ENCODE results near the gene ABCC6. TPM values are rescaled to one million over a fixed set of nuclear protein-coding genes. Genes with fewer than 3 reads are reported as not detected.
"Not testable (repeated sequence)": the region's sequence is repeated elsewhere in the genome, so short reads cannot be mapped to it uniquely, and the experiment has no call there.

Gene ABCC6
- total RNA-seq, 1 experiment from 2014 or later = 1.6 TPM

DNA sequence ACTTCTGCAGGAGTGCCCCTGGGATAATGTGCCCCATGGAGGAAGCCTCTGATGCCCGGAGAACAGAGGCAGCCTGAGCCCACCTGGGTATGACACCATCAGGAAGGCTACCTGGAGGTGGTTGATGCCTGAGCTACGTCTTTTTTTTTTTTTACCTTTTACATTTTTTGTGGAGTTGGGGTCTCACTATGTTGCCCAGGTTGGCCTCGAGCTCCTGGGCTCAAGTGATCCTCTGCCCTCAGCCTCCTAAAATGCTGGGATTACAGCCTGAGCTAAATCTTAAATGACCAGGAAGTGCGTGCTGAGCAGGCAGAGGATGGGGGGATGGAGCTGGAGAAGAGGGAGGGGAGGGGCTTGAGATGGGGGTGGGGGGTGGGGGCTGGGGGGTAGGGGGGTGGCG is 32.7 kb downstream of the ABCC6 start:
- DNase-seq (ENCODE audit: low spot score) = no peak

DNA sequence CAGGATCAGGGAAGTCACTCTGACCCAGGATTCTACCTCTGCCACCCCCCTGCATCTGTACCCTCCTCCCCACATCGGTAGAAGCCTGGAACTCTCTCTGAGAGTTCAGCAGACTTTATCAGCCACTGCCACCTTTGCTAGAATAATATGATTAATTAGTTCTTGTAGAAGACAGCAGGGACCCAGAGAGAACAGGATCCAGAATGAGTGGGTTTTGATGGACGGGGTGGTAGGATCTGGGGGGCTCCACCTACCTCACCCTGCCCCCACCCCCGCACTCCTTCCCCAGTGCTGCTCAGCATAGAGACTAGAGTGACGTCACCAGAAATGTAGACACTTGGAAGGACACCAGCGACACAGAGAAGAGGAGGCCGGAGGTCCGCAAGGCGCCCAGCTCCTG is 33.5 kb downstream of the ABCC6 start:
- no peak for DNase-seq (ENCODE audit: low spot score)

DNA sequence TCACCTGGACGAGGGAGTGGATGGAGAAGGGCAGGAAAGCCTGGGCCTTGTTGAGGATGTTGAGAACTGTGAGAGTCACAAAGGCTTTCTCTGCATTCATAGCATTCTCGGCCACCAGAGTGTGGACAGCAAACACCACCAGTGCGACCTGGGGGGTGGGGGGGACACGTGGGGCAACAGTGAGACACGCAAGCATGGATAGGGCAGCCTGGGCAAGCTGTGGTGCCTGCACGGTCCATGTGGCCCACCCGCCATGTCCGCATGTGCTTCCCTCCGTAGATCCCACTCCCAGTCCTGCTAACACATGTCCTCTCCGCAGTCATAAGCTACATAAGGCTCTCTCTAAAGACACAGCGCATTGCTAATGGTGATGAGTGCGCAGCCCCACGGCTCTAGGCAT is 34.5 kb downstream of the ABCC6 start:
- no peak for DNase-seq (ENCODE audit: low spot score)

DNA sequence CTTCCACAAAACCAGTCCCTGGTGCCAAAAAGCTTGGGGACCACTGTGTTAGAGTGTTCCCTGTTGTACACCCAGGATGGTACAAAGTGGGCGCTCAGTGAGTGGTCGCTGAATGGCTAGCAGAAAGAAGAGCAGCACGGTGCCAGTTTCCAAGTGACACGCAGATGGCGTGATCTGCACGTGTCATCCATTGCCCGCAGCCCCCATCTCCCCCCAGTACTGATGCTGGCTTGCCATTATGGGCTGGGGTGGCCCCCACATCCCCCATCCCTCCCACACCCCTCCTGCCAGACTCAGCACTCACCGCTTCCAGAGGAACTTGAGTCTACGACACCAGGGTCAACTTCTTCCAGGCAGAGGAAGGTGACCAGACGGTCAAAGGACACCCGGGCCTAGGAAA is 36.5 kb downstream of the ABCC6 start:
- DNase-seq (ENCODE audit: low spot score) = no peak

DNA sequence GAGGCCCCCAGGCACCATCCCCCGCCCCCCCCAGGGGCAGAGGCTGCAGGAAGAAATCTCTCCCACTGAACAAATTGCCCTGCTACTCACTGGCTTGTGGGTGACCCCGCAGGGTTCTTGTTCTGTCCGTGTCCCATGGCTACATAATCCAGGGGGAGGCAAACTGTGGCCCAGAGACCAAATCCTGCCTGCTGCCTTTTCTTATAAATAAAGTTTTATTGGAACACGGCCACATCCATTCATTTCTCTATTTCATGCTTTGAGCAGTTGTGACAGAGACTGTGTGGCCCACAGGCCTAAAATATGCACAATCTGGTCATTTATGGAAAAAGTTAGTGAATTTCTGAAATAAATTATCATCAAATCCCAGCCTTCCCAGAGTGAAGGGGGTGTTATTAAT is 38.2 kb downstream of the ABCC6 start:
- DNase-seq (ENCODE audit: low spot score) = no peak

DNA sequence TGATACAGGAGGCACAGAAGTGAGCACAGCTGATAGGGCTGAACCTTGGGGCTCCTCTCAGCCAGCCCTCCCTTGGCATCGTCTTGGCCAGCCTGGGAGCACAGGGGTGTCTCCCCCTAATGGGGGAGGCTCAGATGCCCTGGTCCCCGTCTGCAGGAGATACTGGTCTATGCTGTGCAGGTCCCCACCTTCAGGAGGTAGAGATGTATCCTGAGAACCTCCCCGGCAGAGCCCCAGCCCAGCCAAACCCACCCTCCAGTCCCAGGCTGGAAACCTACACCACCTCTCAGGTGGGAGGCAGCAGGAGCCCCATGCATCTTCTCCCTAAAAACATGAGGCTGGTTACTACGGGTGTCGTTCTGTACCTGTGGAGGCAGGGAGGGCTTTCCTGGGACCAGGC is 38.7 kb downstream of the ABCC6 start:
- no peak for DNase-seq (ENCODE audit: low spot score)

DNA sequence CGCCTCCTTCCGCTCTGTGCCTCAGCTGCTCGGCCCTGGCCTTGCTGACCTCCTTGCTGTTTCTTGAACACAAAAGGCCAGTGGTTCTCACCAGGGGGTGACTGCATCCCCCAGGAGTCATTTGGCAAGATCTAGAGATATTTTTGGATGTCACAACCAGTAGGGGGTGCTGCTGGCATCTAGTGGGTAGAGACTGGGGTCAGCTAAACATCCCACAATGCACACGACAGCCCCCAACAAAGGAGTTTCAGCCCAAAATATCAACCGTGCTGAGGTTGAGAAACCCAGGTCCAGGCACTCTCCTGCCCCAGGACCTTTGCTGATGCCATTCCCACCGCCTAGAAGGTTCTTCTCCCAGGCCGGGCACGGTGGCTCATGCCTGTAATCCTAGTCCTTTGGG is 39.7 kb downstream of the ABCC6 start:
- no peak for DNase-seq (ENCODE audit: low spot score)

DNA sequence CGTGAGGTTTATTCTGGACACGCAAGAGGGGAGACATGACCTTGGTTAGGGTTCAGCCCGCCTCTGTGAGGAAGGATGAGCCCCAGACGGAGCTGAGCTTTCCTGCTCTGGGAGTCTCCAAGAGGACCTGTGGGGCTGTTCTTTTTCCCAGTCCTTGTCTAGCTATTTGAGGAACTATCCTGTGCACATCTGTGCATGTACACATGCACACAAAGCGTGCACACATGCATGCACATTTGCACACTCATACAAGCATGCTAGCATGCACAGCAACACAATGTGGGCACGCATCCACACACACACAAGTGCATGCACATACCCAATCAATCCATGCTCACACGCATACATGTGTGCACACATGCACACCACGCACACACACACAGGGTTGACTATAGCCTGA is 40.4 kb downstream of the ABCC6 start:
- no peak for DNase-seq (ENCODE audit: low spot score)

DNA sequence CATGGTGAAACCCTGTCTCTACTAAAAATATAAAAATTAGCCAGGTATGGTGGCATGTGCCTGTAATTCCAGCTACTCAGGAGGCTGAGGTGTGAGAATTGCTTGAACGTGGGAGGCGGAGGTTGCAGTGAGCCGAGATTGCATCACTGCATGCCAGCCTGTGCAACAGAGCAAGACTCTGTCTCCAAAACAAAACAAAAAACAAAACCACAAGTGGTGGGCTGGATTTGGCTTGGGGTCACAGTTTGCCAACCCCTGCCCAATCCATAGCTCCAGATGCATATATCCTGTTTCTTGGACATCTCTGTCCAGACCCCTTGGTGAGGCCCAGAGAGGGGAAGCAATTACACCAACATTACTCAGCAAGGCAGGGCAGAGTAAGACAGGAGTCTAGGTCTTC is 41.5 kb downstream of the ABCC6 start:
- DNase-seq (ENCODE audit: low spot score) = not testable (repeated sequence)

DNA sequence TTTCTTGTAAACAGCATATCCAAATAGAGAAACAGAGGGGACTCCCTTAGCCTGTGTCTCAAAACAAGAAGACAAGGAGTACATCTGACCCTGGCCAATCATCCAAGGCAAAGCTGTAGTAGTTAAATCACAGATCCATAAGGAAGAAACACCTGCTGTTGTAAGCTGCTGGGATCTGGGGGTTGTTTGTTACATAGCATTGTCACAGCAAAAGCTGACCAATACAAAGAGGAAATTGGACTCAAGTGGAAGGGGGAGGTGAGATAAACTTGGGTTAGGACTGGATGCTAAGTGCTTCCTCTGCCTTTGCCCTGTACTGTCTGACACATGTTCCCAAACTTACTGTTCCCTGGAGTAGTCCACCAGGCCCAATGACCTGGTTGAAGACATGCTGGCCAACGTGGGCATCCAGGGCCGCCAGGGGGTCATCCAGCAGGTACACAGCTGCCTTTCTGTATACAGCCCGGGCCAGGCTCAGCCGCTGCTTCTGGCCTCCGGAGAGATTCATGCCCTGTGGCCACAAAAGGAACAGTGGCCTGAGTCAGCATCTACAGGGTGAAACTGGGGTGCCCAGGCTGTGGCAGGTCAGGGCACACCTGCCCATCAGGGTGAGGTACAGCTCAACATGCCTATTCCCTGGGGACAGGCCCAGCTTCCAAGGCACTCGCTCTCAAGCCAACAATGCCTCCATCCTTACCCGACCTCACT is 44.7 kb downstream of the ABCC6 start:
- DNase-seq (ENCODE audit: low spot score) = no peak

DNA sequence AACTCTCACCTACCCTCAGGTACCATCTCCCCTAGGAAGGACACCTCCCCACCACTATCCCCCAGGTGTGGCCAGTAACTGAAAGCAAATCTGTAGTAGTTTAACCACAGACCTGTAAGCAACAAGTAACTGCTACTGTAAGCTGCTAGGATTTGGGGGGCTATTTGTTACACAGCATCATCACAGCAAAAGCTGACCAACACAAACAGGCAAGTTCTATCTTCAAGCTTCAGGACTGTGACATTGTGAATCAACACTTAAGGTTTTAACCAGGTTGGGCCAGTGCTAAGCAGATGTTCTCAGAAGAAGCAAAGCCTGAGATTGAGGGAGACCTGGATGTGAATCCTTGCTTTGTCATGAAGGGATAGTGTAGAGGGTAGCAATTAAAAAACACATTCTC is 47.0 kb downstream of the ABCC6 start:
- no peak for DNase-seq (ENCODE audit: low spot score)

DNA sequence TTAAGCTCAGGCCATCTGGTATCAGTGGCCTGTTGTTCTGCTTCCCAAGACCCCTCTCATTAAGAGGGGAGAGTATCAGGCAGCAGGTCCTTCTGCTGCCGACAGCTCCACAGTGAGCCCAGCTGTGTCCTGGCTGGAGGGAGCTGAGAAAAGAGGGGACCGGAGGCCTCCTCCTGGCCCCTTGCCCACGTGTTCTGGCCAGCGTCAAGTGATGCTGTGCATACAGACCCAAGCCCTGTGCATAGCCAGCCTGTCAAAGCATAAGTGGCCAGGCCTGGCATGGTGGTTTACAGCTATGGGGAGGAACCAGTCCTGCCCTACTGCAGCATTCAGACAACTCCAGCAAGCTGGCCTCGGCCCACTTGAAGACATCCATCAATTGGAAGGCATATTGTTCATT is 48.0 kb downstream of the ABCC6 start:
- DNase-seq (ENCODE audit: low spot score) = no peak

DNA sequence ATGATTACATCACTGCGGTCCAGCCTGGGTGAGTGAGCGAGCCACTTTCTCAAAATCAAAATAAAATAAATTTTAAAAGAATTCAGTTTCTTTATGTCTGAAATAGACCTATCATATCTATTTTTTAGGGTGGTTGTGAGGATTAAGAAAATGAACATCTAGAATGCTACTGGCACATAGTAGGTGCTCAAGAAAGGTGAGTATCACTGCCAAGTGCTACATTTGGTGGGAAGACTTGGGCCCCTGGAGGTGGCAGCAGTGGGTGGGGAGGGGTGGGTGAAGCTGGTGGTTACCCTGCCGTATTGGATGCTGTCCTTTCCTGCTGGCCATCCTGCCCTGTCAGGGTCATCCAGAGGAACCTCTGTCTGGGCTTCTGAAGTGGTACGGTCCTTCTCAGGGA is 50.3 kb downstream of the ABCC6 start:
- no peak for DNase-seq (ENCODE audit: low spot score)

DNA sequence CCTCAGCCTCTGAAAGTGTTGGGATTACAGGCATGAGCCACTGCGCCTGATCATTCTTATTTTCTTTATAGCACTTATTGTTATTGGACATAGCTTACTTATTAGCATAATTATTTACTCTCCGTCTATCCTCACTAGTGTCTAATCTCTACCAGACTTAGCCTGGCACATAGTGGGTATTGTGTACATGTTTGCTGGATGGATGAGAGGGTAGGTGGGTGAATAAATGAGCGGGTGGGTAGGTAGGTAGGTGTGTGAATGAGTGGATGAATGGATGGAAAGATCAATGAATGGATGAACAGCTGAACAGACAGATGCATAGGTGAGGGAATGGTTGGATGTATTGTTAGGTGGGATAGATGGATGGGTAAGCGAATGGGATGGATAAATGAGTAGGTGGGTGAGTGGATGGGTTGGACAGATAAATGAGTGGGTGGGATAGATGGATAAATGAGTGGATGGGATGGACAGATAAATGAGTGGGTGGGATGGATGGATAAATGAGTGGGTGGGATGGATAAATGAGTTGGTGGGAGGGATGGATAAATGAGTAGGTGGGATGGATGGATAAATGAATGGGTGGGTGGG is 51.9 kb downstream of the ABCC6 start:
- DNase-seq (ENCODE audit: low spot score) = no peak

DNA sequence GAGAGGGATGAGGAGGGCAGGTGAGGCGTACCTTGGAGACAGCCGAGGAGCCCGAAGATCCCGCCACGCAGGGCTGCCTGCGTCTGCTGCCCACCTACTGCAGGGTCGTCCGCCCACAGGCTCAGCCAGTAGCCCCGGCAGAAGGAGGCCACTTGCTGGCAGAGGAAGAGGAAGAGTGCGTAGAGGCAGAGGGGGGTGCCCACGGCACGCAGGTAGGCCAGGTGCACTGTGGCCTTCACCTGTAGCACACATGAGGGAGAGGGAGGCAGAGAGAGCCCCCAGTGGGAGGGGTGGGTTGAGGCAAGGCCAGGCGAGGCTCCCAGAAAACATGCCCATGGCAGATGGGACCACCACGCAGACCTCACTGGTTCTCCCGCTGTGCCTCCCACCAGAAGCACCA is 53.7 kb downstream of the ABCC6 start:
- DNase-seq (ENCODE audit: low spot score) = no peak

DNA sequence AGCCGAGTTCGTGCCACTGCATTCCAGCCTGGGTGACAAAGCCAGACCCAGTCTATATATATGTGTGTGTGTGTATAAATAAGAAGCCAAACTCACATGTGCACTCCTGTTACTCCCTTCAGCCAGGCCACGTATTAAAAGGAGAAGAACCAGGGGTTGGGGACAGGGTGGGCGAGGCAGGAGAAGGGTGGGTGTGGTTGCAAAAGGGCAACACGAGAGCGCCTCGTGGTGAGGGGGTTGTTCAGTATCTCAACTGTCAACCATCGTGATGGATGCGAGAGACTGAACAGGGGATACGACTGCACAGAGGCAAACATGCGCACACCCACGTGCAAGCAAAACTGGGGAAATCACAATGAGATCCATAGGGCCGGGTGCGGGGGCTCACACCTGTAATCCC is 54.9 kb downstream of the ABCC6 start:
- no peak for DNase-seq (ENCODE audit: low spot score)

DNA sequence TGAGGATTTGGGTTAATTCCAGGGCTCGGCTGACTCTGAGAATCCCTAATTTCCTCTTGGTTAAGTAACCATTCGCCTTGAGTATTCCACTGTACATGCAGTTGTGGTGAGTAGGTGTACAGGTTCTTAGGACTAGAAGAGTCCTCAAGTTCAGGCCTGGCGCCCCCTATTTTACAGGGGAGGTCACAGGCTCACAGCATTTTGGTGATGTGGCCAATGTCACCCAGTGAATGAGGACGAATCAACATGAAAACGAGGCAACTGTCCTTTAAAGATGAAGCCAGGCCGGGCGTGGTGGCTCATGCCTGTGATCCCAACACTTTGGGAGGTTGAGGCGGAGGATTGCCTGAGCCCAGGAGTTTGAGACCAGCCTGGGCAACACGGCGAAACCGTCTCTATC is 55.4 kb downstream of the ABCC6 start:
- no peak for DNase-seq (ENCODE audit: low spot score)

DNA sequence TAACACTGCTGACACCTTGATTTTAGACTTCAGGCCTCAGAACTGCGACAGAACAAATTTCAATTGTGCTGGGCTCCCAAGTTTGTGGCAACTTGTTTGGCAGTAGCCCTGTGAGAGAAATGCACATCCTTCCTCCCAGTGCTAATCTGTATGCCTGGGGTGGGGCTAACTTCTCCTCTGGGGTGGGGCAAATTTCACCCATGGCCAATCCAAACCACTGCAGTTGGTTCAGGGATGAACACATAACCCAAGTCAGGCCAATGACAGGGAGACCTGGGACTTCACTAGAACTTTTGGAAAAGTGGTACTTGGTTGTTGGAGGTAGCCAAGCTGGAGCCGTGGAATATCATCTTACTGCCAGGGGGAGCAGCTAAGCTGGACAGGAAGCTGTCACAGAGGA is 56.3 kb downstream of the ABCC6 start:
- DNase-seq (ENCODE audit: low spot score) = no peak

DNA sequence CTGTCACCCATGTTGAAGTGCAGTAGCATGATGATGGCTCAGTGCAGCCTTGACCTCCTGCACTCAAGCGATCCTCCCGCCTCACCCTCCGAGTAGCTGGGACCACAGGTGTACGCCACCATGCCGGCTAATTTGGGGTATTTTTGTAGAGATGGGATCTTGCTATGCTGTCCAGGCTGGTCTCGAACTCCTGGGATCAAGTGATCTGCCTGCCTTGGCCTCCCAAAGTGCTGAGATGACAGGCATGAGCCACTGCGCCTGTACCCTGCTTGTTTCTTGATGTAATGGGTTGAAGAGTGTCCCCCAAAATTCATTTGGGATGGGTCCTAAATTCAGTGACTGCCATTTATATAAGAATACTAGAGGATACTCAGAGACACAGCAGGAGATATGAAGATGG is 57.2 kb downstream of the ABCC6 start:
- DNase-seq (ENCODE audit: low spot score) = no peak

DNA sequence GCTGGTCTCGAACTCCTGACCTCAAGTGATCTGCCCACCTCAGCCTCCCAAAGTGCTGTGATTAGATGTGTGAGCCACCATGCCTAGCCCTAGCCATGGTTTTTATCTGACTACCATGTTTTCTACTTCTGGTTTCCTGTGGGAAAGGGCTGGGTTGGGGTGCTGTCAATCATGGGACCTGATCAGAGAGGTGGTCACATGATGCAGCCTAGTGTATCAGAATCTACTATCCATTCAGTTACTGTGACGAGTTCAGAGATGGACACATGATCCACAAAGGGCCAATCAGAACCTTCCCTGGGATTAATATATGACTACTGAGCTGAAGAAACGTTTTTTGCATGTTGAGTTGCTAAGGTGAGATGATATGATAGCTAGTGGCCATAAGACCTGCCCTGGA is 59.1 kb downstream of the ABCC6 start:
- DNase-seq (ENCODE audit: low spot score) = no peak

DNA sequence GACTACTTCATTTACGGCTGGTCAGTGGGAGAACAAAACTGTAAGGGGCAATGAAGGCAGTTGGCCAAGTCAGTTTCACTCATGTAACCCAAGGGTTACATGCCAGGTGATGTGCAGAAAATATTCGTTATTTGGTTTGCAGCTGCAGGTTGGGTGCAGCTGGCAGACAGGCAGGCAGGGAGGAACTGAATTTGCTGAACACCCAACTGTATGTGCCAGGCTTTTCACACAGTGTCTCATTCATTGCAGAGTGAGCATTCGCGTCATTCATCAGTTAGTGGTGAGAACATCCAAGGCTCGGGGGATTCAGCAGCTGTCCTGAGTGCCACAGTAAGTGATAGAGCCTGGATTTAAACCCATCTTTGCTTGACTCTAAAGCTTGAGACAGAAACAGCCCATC is 59.7 kb downstream of the ABCC6 start:
- no peak for DNase-seq (ENCODE audit: low spot score)

DNA sequence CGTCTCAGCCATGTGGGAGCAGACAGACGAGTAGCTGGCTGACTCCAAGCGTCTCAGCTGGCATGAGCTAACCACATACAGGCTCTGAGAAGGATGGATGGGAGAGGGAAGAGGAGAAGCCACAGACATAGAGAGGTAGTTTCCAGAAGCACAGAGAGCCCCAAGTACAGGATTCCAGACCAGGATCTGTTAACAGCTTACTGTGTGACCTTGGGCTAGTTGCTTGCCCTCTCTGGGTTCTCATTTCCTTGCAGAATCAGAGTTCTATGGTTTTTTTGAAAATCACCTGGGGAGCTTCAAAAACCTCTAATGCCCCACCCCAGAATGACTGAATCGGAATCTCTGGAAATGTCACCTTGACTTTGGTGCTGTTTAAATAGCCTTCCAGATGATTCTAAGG is 60.2 kb downstream of the ABCC6 start:
- no peak for DNase-seq (ENCODE audit: low spot score)

DNA sequence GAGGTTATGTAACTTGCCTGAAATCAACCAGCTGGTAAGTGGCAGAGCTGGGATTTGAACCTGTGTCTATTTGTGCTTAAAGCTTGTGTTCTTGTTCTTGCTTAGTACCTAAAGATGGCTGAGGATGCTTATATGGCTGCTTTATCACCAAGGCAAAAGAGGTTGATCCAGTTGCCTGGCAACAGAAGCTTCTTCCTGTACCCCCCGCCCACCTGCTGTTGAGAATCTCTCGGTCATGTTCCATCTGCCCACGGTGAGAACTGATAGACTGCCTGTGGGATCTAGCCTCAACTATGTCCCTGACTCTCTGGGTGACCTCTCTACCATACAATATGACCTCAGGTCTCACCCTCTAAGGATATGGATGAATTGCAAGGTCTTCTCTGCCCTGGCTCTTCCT is 60.7 kb downstream of the ABCC6 start:
- no peak for DNase-seq (ENCODE audit: low spot score)

DNA sequence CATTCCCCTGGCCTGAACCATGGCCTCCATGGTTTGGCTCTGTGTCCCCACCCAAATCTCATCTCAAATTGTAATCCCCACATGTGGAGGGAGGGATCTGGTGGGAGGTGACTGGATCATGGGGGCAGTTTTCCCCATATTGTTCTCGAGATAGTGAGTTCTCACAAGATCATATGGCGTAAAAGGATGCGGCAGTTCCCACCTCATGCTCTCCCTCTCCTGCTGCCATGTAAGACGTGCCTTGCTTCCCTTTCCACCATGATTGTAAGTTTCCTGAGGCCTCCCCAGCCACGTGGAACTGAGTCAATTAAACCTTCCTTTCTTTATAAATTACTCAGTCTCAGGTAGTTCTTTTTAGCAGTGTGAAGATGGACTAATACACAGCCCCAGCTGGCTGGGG is 61.5 kb downstream of the ABCC6 start:
- DNase-seq (ENCODE audit: low spot score) = not testable (repeated sequence)

All from H4 (cell line).